ENCODE results near the gene ADAMTSL1. TPM values are rescaled to one million over a fixed set of nuclear protein-coding genes. Genes with fewer than 3 reads are reported as not detected.

Gene ADAMTSL1
- polyA plus RNA-seq, 1 donor, result 10.6 TPM

DNA sequence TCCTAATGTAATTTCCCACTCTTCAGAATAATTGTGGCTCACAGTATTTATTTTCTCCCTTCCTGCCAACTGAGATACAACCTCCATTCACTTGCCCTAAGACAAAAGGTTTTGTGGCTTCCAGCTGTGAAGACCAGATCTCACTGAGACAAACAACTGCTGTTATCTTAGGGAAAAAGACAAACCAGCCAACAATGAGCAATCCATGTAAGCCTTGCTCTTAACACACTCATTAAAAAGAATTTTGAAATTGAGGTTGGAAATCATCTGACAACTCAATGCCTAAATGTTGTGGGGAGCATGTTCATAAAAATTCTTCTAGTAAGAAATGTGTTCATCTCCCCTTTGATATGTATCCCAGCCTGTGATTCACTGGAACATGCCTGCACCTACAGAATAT is 132.9 kb downstream of the ADAMTSL1 start:
- DNase-seq (ENCODE audit: low read depth), result no peak

DNA sequence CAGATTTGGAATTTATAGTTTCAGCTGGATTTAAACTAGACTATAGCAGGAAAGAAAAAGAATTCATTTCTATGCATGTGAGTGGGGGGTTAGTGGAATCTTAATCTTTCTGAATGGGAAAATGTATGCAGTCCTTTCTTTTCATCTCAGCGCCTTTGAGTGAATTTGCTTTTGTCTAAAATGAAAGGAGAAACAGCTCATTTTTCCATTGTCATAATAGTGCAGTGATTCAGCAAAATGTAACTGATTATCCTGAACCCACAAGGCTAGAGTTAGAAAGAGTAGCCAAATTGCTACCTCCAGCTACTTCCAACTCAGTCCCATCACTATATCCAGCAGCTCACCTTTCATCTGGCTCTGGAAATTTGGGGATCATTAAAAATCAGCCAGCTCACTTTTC is 134.4 kb downstream of the ADAMTSL1 start:
- no peak for DNase-seq (ENCODE audit: low read depth)

DNA sequence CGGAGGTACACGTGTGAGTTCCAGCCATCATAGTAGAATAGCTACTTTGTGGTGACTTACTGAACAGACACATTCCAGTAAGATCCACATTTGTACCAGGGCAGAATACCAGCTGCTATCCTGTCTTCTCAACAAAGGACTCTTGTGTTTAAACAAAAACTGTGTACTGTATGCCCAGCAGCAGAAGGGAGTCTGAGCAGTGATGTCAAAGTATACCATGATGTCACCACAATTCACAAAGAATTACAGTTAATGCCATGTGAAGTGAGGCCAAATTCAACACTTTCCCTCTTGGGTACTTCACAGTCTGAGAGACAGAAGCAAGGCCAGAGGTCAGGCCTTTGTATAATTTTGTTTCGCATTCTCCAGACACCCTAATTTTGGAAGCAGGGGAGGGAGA is 137.0 kb downstream of the ADAMTSL1 start:
- DNase-seq (ENCODE audit: low read depth), result no peak

DNA sequence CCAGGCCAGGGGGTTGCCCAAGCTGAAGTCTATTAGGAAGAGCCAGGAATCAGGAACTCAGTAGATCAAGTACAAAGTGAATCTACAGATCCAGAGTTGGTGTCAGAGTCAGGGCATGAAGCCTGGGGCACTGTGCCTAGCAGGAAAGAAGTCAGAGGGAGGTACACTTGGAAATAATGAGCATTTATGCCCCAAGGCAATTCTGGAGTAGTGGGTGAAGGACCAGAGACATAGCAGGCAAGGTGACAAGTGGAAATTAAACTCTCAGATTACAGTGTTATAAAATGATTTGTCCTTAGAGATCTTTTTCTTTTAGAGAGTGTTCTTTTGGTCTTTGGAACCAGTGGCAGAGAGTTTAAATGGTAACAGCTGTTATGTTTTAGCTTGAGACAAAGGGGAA is 138.0 kb downstream of the ADAMTSL1 start:
- DNase-seq (ENCODE audit: low read depth), result no peak

DNA sequence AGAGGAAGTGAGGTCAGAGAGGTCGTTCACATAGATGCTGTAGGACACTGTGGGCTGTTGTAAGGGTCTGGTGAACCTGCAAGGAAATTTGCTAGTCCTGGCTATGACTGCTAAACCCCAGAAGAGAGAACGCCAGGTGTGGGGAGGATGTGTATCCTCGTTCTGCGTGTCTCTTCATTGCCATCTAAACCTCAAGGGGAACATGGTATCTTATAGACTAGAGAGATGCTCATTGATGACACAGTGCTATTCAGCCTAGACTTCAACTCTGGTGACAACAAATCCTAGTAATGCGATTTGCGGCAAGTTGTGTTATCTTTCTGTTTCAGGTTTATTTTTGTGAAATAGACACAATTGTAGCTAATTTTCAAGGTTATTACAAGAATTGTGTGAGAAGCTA is 140.2 kb downstream of the ADAMTSL1 start:
- no peak for DNase-seq (ENCODE audit: low read depth)

DNA sequence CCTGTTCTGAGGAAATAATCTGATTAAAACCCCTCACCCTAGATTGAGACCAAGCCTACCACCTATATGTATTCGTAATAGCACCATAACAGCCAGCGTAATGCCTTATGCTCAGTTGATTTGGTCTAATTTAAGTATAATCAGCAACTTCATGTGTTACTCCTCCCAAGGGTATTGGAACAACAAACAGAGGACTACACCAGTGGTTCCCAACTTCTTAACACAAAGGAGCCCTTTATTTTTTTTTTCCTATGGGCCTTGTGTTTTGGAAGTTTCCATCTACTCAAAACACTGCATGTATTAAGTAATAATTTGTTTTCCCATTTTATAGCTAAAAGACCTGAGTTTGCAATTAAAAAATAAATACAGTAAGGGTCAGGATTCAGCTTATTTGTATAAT is 140.7 kb downstream of the ADAMTSL1 start:
- no peak for DNase-seq (ENCODE audit: low read depth)

DNA sequence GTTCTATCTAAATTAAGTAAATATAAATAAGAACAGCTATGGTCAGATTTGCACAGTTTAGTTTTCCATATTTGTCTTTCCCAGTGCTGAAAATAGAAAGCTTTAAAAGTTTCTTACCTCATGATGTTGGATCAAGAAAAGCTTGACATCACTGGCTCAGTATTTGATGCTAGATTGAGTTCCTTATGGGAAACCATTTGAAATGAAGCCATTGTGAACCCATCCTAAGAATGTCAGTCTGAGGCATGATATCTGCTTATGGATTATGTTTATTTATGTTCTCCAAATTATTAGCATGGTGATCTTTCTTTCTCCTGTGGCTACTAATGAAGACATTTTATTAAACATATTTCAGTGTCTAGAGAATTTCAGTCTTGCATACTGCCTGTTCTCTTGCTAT is 143.0 kb downstream of the ADAMTSL1 start:
- no peak for DNase-seq (ENCODE audit: low read depth)

DNA sequence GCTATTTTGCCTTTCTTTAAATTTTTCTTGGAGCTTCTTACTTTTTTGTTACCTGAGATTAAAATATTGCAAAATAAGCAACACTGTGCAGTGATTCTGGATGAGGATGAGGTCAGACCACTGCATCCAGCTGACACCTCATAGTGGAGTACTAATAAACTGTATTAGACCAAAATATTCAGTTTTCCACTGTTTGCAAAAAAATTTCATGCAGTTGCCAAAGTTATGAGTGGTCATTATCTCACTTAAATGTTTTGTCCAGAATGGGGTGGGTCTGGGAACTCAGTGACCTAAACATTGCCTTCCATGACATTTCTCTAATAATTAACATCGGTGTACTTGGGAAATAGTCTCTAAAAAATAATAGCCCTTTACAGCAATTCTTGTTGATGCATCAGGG is 143.8 kb downstream of the ADAMTSL1 start:
- DNase-seq (ENCODE audit: low read depth), result no peak

DNA sequence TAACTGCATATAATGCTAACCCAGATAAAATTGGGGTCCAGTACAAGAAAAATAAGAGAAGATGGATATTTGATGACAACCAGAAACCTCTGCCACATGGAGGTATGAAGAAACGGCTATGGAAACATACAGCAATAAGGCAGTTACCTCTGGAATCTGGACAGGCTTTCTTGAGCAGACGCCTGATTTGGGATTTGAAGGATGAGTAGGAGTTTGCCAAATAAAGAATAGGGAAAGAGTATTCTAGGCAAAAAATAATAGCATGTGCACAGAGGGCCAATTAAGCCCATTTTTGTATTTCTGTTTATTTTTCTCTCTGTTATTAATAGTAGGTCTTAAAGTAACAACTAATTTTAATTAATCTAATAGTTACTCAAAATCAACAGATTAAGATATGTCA is 144.9 kb downstream of the ADAMTSL1 start:
- DNase-seq (ENCODE audit: low read depth), result no peak

DNA sequence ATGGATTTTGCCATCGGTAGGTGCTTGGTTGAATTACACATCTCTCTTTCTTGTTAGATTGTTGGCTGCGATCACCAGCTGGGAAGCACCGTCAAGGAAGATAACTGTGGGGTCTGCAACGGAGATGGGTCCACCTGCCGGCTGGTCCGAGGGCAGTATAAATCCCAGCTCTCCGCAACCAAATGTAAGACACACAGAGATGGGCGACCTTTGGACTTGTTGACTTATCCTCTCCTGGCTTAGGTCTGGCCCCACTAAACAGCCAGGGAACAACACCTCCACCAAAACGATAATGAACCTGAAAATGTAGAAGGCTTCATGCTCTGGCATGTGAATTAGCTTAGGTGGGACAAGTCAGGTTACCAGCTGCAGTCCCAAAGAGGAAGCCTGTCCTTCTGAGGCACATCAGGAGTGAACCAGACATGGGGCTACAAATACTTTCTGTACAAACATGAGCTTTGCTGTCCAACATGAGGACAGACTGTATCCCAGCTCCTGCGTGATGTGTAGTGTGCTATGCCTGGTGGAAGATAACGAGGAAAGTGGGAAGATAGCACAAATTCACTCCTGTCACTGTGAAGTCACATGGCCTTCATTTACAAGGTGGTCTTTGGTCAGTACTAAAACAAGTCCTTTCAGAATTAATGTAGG is 148.4 kb downstream of the ADAMTSL1 start:
- DNase-seq (ENCODE audit: low read depth), result no peak

DNA sequence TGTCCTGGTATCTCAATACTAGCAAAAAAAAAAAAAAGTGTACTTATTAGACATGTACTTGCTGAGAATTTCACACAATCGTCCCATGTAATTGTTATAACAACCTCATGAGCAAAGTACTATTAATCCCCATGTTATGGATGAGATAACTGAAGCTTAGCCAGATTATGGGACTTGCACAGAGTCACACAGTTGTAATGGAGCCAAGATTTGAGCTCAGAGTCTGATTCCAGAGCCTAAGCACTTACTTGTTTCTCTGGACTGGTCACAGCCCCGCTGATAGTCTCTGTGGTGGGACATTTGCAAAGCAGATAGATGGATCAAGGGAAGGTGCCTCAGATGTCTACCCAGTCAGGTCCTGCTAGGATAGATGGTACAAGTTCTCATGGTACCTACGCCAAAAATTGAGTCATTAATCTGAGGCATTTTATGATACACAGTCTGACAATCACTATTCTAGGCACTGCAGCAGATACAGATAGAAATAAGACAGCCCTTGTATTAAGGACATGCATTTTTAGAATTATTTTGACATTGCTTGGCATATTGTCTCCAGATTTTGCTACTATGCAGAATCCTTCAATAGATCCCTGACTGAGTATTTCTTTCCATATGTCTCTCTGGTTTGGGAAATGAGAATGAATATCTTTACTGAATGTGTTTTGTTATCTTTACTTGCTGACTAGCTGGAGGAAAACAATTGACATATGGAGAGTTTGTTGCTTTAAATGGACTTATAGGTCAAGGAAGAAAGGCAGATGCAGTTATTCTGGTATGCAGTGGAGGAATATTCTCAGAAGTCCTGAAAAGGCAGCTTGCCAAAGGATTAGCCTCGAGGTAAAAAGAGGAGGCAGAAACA is 149.5 kb downstream of the ADAMTSL1 start:
- no peak for DNase-seq (ENCODE audit: low read depth)

DNA sequence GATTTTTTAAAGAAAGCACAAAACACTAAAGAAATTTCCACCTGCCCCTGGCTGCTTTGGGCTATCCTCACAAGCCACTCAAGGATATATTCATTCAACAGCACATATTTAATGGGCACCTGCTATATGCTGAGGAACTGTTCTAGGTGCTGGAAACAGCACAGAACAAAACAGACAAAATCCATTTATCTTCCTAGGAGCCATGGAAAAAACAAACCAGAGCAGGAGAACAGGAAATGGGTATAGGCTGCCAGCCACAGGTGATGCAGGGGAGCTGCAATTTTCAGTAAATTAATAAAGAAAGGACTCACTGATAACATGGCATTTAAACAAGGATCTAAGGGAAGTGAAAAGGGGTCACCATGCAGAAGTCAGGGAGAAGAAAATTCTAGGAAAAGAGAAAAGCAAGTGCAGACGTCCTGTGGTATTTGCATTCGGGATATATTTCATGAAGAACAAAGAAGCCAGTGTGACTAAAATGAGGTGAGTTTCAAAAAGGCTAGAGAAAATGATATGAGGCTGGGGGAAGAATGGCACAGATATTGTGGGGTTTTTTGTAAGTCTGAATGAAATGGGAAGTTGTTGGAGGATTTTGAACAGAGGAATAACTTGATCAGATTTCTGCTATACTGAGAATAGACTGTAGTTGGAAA is 152.2 kb downstream of the ADAMTSL1 start:
- no peak for DNase-seq (ENCODE audit: low read depth)

DNA sequence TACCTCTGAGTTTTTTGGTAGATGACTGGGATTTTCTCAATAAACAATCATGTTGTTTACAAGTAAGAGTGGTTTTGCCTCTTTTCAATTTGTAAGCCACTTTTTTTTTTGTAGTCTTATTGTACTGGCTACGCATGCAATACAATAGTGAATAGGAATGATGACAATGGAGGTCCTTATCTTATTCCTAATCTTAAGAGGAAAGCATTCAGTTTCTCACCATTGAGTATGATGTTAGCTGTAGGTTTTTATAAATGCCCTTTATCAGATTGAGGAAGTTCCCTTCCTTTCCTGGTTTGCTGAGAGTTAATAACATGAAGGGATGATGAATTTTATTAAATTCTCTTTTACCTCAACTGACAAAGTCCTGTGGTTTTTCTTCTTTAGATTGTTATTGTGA is 155.2 kb downstream of the ADAMTSL1 start:
- DNase-seq (ENCODE audit: low read depth), result no peak

DNA sequence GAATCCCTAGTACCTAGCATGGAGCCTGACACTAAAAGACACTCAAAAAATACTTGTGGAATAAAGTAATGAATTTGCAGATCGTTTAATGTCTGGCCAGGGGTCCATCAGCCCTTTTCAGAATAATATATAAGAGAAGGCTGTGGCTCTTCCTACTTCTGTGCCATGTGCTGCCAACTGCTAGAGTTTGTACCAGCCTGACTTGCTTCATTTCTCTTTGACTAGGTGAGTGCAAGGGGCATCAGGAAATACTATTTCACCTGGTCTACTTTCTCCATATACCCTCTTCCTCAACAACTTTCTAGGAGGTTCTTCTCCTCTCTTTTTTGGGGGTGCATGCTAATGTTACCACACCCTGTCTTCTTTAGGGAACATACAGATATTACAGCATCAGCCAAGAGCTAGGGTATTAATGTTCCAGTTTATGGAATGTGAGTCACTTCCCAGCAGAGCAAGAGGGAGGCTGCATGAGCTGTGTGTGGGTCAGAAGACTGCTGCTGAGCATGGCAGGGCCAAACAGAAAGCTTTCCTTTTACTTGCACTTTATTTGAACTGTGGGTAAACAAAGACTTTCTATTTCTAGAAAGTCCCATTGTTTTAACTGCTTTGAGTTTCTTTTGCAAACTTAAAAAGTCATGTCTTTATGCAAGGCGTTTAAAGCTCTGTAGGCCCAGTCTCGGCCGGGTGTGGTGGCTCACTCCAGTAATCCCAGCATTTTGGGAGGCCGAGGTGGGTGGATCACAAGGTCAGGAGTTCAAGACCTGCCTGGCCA is 158.9 kb downstream of the ADAMTSL1 start:
- DNase-seq (ENCODE audit: low read depth), result no peak

DNA sequence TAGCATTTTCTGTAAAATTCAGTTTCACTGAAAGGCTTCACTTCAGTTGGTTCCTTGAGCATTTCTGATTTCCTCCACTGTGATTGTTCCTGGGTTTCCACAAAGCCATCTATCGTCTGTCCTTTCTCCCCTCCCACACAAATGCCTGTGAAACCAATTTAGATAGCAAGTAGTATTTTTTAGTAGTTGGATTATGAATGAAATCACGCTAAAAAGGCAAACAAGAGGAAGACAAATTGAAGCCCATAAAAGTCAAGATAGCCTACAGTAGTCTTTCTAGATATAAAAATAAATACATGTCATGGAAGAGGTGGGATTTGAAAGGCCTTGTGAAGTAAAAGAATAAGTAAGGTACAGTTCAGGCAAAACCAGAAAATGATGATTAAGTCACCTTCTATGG is 162.8 kb downstream of the ADAMTSL1 start:
- DNase-seq (ENCODE audit: low read depth), result no peak

DNA sequence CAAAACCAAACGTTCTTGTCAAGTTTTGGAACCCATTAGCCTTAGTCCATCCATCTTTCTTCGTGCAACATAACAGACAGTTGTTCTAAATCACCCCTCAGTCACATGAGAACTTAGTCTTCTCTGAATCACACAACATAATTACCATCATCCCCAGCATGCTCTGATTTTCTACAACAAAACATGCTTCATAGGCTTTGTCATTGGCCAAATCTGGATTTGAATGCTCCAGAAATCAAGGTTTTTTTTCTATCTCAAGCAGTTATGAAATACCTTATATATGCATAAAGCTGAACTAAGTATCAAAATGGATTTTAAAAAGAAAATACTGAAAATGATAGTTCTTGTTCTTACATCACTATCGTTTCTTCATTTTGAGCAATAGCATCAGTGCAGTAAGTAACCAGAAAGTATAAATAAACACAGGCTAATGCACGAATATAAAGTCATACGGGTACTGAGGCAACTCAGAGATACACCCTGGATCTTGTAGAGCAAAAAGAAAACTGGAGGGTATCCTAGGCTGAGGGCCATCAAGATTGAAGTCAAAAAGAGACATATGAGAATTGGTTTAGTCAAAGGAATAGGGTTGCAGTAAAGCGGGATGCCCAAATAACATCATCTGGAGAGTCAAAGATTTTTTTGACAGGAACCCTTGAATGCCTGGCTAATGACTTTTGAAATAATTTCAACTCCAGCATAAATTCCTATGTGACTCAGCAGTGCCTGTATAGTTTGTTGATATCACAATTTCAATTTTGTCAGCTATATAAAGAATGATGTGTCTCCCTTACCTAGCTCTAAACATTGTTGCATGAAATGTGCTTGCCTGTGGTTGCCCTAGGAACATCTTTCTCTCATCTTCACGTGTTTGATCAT is 164.7 kb downstream of the ADAMTSL1 start:
- no peak for DNase-seq (ENCODE audit: low read depth)

DNA sequence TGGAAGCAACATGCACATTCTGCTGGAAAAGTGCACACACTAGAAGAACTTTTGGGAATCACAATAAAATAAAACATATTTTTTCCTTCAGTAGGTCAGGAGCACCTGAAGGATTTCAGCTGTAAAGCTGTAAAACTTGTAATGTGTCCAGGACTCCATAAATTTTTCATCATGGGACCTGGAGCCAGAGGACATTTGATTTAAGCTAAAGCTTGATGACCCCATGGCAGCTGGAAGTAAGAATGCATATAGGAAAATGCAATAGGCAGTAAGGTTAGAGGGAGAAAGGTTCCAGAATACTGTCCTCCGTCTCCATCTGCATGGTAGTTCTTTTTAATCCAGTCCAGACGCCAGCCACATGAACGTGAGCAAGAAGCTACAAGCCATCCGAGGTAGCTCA is 166.0 kb downstream of the ADAMTSL1 start:
- DNase-seq (ENCODE audit: low read depth), result peak; percentile 24

DNA sequence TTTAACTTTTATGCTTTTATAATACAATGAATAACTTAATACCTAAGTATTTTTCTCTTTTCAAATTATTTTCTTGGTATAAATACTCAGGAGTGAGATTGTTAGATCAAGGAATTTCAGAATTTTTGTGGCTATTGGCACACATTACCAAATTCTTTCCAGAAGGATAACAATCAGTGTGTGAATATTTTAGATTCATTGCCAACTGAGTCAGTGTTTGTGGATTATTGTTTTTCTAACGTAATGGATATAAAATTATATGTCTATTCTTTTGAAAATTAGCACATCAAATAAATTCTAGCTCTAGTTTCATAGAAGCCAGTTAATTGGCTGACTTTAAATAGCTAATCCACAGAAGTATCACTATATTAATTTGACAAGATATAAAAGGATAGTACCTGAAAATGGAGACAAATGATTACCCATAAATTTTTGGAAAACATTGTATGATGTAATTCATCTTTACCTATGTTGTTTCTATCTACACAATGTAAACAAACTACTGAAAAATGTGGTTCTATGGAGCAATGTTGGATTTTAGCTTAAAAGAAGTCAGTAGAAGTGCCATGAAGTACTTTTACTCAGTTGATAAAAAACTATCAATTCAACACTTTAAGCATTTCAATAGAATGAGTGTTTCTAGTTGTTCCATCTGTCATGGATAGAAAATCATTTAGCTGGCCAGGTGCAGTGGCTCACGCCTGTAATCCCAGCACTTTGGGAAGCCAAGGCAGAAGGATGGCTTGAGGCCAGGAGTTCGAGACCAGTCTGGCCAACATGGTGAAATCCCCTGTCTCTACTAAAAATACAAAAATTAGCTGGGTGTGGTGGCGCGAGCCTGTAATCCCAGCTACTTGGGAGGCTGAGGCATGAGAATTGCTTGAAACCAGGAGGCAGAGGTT is 185.1 kb downstream of the ADAMTSL1 start:
- no peak for DNase-seq (ENCODE audit: low read depth)

DNA sequence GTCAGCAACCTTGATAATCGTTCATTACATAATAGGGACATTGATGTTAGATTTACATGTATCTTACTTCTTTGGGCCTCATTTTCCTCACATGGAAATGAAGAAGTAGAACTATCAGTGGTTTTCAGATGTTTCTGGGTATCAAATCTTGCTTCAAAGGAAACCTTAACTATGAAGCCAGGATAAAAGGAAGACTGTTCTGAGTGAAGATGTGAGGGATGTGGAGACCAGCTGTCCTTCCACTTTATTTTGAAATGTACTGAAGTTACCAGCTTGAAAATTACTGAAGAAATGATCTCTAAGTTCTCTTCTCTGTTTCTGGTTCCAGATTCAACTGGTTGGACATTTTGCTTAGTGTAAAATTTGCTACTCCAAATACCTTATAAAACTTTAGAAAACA is 186.0 kb downstream of the ADAMTSL1 start:
- no peak for DNase-seq (ENCODE audit: low read depth)

DNA sequence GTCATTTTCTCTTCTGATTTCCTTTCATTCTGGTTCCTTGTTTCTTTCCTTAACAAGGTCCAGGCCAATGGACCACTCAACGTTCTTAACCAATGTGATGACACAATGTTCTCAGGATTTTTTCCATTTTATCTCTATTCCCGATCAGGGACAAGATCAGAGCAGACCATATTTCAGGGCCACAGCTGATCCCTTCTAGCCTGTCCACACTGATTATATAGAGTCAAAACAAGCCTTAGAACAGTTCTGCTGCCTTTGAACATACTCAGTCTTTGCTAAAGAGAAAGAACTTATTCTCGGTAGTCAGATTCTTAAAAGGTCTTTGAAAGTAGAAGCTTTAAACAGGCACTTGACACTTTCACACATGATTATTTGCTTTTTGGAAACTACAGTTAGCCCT is 188.4 kb downstream of the ADAMTSL1 start:
- DNase-seq (ENCODE audit: low read depth), result no peak
